Activated T-helper 1 cell treated with anti-CD3 and anti-CD28 coated beads, Interleukin-2, amount 50 U/mL, for 16 hours (primary cell): ENCODE measurements around the gene SMIM28.
"Not testable (repeated sequence)": the region's sequence is repeated elsewhere in the genome, so short reads cannot be mapped to it uniquely, and the experiment has no call there.

Source experiments
- DNase-seq, 2 donors: peaks; one replicate each; pipeline ENCODE4 v3.0.0-alpha.2; 2020; ENCODE audit warnings: low read depth in 1 of 2, low spot score in 1 of 2

SMIM28 gene

GRCh38 chr6:138377844-138378243 lies at the start of gene SMIM28:
Gene SMIM28, plus strand, starts transcription at chr6:138377905. Its CDS starts 168 bp downstream, at chr6:138378073.
- DNase-seq = no peak

- no peak for DNase-seq
These were observed 49.5 kb upstream of the SMIM28 start for GRCh38 chr6:138328210-138328609.

GRCh38 chr6:138330763-138331162 lies 46.9 kb upstream of the SMIM28 start:
- DNase-seq = no peak

- no peak for DNase-seq
These were observed 46.3 kb upstream of the SMIM28 start for GRCh38 chr6:138331444-138331843.

GRCh38 chr6:138331984-138332383 lies 45.7 kb upstream of the SMIM28 start:
- no peak for DNase-seq

- DNase-seq = no peak
These were observed 43.7 kb upstream of the SMIM28 start for GRCh38 chr6:138334000-138334399.

GRCh38 chr6:138334963-138335362 lies 42.7 kb upstream of the SMIM28 start:
- DNase-seq = no peak

GRCh38 chr6:138336221-138336620 lies 41.5 kb upstream of the SMIM28 start:
- no peak for DNase-seq

GRCh38 chr6:138337076-138337475 lies 40.6 kb upstream of the SMIM28 start:
- DNase-seq = no peak

- DNase-seq = no peak
These were observed 38.7 kb upstream of the SMIM28 start for GRCh38 chr6:138339024-138339423.

GRCh38 chr6:138341176-138341575 lies 36.5 kb upstream of the SMIM28 start:
- no peak for DNase-seq

- no peak for DNase-seq
These were observed 34.6 kb upstream of the SMIM28 start for GRCh38 chr6:138343112-138343511.

- DNase-seq = no peak
These were observed 32.0 kb upstream of the SMIM28 start for GRCh38 chr6:138345565-138346285.

- no peak for DNase-seq
These were observed 31.2 kb upstream of the SMIM28 start for GRCh38 chr6:138346302-138347195.

GRCh38 chr6:138347864-138348263 lies 29.8 kb upstream of the SMIM28 start:
- DNase-seq = no peak

GRCh38 chr6:138349891-138350290 lies 27.8 kb upstream of the SMIM28 start:
- DNase-seq = no peak

GRCh38 chr6:138357928-138358327 lies 19.8 kb upstream of the SMIM28 start:
- DNase-seq = no peak

- DNase-seq = not testable (repeated sequence)
These were observed 9.0 kb upstream of the SMIM28 start for GRCh38 chr6:138368684-138369083.

GRCh38 chr6:138370631-138371451 lies 6.9 kb upstream of the SMIM28 start:
- DNase-seq = no peak

- DNase-seq = no peak
These were observed 6.3 kb upstream of the SMIM28 start for GRCh38 chr6:138371452-138371711.

GRCh38 chr6:138371720-138372119 lies 6.0 kb upstream of the SMIM28 start:
- DNase-seq = no peak
